ENCODE data around the gene RAI14.
"Not testable (repeated sequence)": the region's sequence is repeated elsewhere in the genome, so short reads cannot be mapped to it uniquely, and the experiment has no call there.

Gene RAI14

GRCh38 chr5:34736445-34737115, 80.5 kb downstream of the RAI14 start:
- no peak for DNase-seq

DNA sequence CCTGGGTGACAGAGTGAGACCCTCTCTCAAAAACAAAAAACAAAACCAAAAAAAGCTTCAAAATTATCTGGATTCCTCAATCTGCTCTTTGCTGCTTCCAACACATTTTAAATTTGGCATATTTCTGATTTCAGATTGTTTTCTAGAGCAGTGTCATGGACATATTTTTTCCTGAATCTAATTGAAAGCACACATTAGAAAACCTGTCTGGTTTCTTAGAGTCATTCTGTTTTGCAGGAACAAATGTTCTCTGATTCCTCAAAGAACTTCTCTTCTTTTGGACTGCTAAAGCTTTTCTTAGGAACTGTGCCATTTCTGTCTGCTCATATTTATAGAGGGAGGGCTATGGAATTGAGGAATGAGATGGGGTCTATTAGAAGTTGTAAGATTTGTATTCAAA, 81.6 kb downstream of the RAI14 start:
- no peak for DNase-seq

DNA sequence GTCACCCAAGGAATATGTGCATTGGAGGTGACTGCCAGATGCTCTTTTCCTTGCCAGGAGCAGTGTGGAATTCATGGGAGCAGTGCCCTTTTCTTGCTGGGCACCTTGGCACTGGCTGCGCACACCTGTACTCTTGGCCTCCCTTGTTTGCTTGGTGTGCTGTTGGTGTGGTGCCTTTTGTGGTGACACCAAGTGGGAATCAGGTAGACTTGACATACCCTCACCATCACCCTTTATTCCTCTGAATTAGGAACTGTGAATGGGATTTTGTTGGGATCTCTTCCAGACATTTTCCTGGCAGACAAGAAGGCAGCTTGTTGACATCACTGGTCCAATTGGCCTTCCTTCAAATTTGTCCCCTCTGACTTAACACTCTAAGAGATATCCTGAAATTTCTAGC, 82.3 kb downstream of the RAI14 start:
- DNase-seq, result no peak

DNA sequence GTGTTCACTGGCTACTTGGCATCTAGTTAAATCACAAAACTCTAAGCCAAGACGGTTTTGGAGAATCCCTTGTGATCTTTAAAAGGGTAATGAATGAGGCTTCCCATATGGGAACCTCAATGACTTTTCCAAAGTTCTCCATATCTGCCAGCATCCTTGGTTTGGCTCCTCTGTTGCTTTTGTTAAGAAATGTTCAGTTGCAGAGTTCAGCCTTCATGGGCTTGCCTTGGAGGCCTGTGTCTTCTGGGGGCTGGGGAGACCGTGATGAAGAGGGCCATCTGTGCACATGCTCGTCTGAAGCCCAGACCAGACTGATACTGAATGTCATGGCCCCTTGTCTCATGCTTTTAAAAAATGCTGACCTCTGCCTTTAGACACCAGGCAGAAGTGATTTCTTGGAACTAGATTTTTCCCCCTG, 84.3 kb downstream of the RAI14 start:
- DNase-seq, result no peak

DNA sequence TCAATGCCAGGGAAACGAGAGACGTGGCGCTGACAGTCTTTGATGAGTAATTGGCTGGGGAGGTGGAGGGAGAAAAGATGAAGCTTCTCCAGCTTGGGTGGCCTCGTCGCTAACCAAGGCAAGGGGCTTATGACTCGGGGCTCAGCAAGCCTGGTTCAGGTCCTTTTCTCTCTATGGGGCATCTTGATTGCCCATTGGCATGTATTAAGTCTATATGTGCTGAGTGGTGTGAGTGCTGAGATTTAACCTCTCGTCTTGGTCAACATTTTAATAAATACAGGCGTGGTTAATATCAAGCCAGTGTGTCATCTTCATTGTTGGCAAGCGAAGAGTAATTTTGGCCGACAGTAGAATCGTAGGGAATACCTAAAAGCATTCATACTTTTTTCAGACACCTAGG, 85.9 kb downstream of the RAI14 start:
- DNase-seq, result no peak

DNA sequence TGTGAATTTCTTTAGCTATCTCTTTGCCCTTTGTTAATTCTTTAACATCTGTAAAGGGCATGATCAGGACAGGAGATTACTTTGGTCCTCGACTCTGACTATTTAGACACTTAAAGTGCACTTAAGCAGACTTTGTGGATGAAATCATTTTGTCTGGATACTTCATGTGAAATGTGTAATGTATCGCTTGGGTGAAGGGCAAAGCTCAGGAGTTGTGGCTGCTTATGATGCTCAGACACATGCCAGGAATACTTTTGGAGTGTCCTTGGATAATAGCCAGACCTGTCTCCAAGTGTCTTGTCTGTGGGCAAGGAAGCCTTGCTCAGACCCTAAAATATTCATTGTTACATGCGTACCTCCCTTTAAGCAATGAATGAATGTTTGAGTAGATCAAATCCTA, 87.8 kb downstream of the RAI14 start:
- DNase-seq, result no peak

GRCh38 chr5:34748431-34748830, 92.3 kb downstream of the RAI14 start:
- no peak for DNase-seq

DNA sequence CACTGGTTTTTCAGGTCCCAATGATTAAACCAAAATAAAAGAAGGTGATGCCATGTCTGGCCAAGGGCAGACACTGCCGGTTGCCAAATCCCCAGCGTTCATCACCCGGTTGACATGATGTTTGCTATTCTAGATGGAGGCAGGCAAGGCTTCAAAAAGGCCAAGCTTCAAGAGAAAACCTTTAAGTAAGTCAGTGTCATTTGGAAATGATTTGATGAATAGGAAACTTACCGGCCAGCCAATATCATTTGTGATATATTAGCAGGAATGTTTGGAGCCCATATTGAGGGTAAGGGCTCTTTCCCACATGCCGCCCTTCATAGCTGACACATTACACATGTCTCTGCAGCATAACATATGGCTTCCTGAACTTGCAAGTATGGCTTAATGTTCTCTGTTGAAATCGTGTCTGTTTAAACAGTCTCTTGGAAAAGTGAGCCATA, 93.3 kb downstream of the RAI14 start:
- DNase-seq, result no peak

DNA sequence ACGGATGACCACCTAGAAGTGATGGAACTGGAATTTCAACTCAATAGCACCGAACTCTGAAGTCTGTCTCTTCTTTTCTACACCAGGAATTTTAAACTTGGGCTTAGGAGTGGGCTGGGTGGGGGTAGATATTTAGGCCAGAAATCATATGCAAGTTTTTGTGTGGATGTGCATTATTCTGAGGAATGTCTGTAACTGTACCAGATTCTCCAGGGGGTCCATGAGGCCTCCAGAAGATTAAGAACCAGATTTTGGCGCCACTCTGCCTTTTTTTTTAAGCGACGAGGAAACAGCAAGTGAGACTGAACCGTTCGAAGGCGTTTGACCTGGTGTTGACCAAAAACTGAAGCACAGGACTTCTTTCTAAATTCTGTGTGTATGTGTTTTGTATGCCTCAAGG, 94.1 kb downstream of the RAI14 start:
- no peak for DNase-seq

- no peak for DNase-seq
These were observed 95.9 kb downstream of the RAI14 start for GRCh38 chr5:34751807-34752736.

- not testable (repeated sequence) for DNase-seq
These were observed 97.1 kb downstream of the RAI14 start for GRCh38 chr5:34753236-34753635.

GRCh38 chr5:34755926-34756325, 99.8 kb downstream of the RAI14 start:
- no peak for DNase-seq

GRCh38 chr5:34756781-34757624, 100.9 kb downstream of the RAI14 start:
- no peak for DNase-seq

GRCh38 chr5:34758514-34758913, 102.4 kb downstream of the RAI14 start:
- DNase-seq, result no peak

DNA sequence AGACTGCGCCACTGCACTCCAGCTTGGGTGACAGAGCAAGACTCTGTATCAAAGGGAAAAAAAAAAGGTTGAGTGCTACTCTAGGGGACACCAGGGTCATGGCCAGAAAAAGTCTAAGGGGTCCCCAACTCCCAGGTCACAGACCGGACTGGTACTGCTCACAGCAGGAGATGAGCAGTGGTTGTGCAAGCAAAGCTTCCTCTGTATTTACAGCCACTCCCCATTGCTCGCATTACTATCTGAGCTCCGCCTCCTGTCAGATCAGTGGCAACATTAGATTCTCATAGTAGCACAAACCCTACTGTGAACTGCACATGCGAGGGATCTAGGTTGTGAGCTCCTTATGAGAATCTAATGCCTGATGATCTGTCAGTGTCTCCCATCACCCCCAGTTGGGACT, 103.1 kb downstream of the RAI14 start:
- DNase-seq, result not testable (repeated sequence)

DNA sequence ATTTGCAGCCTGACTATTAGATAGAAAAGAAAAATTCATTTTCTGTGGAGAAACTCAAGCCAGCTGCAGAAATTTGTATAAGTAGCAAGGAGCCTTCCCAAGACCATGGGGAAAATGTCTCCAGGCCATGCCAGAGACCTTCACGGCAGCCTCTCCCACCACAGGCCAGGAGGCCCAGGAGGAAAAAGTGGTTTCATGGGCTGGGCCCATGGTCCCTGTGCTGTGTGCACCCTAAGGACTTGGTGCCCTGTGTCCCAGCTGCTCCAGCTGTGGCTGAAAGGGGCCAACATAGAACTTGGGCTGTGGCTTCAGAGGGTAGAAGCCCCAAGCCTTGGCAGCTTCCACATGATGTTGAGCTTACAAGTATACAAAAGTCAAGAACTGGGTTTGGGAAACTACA, 109.5 kb downstream of the RAI14 start:
- no peak for DNase-seq

DNA sequence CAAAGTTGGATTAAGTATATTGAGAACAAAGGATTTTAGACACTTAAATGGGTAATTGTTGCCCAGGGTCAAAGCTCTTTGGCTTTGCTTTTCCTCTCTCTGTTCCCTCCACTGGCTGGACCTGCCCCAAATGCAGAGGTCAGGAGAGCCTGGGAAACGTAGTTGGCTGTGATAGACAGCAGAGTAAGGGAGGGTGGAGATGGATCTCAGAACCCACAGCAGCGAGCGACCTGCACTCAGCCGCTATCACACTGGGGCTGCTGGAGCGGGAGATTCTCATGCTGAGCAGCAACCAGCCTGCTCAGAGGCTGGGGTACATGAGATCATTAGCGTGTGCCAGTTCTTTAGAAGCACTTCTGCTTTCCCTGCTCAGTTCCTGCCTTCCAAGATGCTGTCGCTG, 111.1 kb downstream of the RAI14 start:
- DNase-seq, result no peak

DNA sequence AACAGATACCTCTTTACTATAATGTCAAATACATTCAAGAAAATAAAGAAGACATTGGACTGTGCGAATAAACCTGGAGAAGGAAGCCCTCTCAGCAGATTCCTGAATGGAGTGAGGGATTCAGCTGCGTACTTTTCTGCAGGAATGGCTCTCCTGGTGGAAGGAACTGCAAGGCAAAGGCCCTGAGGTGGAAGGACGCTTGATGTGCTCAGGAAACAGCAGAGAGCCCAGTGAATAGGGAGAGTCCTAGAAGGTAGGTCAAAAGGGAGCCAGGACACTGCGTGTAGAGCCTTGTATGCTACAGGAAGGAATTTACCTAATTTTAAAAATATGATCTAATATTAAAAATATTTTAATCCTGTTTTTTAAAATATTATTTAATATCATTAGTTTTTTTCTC, 114.4 kb downstream of the RAI14 start:
- DNase-seq, result no peak

DNA sequence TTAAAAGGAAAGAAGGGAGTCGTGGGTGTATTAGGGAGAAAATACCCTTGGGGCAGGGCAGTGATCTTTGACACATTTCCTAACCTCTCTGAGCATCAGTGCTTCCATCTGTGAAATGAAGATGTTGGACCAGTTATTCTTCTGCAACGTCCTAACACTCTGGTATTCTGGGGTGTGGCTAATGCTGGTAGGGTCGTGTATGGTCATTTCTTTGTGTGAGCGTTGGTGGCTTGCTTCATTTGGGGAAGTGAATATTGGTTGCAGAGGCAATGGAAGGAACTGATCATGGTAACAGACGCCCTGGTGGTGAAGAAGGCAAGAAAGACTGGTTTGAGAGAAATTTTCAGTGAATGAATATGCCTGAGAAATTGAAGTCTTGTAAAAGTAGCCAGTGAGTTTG, 114.9 kb downstream of the RAI14 start:
- DNase-seq, result no peak

DNA sequence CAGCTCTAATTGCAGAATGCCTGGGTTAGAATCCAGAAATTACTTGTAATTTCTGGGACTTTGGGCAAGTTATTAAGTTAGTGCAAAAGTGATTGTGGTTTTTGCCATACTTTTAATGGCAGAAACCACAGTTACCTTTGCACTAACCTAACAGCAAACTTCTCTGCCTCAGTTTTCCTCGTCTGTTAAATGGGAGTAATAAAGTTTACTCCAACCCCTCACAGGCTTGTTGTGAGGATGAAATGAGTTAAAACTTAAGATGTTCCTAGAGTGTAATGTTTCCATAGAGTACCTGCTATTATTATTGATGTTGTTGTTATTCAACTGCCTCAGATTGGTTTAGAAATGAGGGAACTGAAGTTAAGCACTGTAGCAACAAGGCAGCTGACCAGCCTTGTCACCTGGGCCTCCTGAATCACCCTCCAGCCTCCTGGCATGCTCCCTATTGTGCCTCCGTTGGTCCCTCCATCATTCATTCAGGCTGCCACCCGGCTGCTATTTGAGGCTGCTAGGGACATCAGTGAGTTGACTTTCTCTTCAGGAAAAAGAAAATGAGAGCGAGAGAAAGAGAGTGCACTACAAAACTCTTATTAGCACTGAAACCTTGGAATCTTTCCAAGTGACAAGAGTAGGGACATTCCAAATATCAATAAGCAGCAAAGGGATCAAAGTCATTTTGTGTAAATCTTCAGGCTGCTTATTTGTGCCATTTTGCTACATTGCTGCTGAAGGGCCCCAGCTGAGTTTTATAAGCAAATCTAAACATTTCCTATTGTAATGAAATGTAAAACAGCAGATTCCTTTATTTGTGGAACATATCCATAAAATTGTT, 116.4 kb downstream of the RAI14 start:
- no peak for DNase-seq

DNA sequence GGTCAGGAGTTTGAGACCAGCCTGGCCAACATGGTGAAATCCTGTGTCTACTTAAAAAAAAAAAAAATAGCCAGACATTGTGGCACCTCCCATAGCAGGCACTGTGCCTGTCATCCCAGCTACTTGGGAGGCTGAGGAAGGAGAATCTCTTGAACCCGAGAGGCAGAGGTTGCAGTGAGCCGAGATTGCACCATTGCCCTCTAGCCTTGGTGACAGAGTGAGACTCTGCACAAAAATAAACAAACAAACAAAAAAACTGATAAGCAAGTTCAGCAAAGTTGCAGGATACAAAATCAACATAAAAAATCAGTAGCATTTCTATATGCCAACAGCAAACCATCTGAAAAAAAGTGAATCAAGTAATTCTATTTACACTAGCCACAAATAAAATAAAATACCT, 118.0 kb downstream of the RAI14 start:
- DNase-seq, result no peak

DNA sequence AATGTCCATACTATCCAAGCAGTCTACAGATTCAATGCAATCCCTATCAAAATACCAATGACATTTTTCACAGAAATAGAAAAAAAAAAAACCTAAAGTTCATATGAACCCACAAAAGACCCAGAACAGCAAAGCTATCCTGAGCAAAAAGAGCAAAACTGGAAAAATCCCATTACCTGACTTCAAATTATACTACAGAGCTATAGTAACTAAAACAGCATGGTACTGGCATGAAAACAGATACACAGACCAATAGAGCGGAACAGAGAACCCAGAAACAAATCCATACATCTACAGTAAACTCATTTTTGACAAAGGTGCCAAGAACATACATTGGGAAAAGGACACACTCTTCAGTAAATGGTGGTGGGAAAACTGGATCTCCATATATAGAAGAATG, 118.5 kb downstream of the RAI14 start:
- DNase-seq, result not testable (repeated sequence)

Data from NCI-H748 treated with DMSO at 0.1 percent for 48 hours (cell line).